ENCODE data around the gene LRBA. TPM values are rescaled to one million over a fixed set of nuclear protein-coding genes. Genes with fewer than 3 reads are reported as not detected.

Gene LRBA
- total RNA-seq, 1 experiment from 2014 or later: 77.4 TPM

- BruUV-seq (replicated peaks): no TSS peak
- intact Hi-C loops (cut with micrococcal nuclease; ENCODE audit: unreplicated experiment): no loop called here
Observed at GRCh38 chr4:150628073-150628472, 387.0 kb downstream of the LRBA start.

GRCh38 chr4:150625033-150625432 lies 390.1 kb downstream of the LRBA start:
- no TSS peak for BruUV-seq (replicated peaks)
- ChIA-PET POLR2A (ENCODE audit: unreplicated experiment) (interaction anchor here (0.7 kb wide), 2 partner anchors 161 to 282 kb away, joined by 4 to 10 read pairs; no protein-coding TSS in a partner anchor), CTCF (no interaction called here)

More at GRCh38 chr4:150628073-150628472, 387.0 kb downstream of the LRBA start:
- CTCF ChIA-PET: no interaction called here
- DNase-seq: no peak
- no peaks in the 10 kb centered on the region for H3K4me1 ChIP-seq (replicated peaks; ENCODE audit: insufficient read depth)
- no peaks in the 10 kb centered on the region for H4K20me1 ChIP-seq (ENCODE audit: insufficient read depth)
- TF ChIP-seq CTCF (conservative IDR thresholded peaks at IDR 0.05): no peak
- no peak for TF ChIP-seq EZH2 (IDR thresholded peaks at IDR 0.05; ENCODE audit: low read depth)
- no peaks in the 10 kb centered on the region for H3F3A ChIP-seq (ENCODE audit: insufficient read depth, low read depth)
- no peak overlapping the region for H3K4me3 ChIP-seq
- H3K27me3 ChIP-seq (ENCODE audit: insufficient read depth, low read depth): no peaks in the 10 kb centered on the region
- H3K36me3 ChIP-seq (ENCODE audit: low read depth): no peaks in the 10 kb centered on the region
- no peak overlapping the region for H3K27ac ChIP-seq
- H3K9me3 ChIP-seq (ENCODE audit: insufficient read depth, low read depth): no peaks in the 10 kb centered on the region
- no peak overlapping the region for H3K4me2 ChIP-seq
- POLR2A ChIA-PET (ENCODE audit: unreplicated experiment): no interaction called here
- no peak overlapping the region for H2AFZ ChIP-seq
- H3K79me2 ChIP-seq (ENCODE audit: low read depth): no peaks in the 10 kb centered on the region
- no peaks in the 10 kb centered on the region for H3K9me2 ChIP-seq (ENCODE audit: insufficient read depth)

GRCh38 chr4:150624055-150624454 lies 391.0 kb downstream of the LRBA start:
- no peaks in the 10 kb centered on the region for H3K27me3 ChIP-seq (ENCODE audit: insufficient read depth, low read depth)
- H3K9me3 ChIP-seq (ENCODE audit: insufficient read depth, low read depth): no peaks in the 10 kb centered on the region
- no peaks in the 10 kb centered on the region for H4K20me1 ChIP-seq (ENCODE audit: insufficient read depth)
- intact Hi-C loops (cut with micrococcal nuclease; ENCODE audit: unreplicated experiment): no loop called here
- H3K79me2 ChIP-seq (ENCODE audit: low read depth): no peaks in the 10 kb centered on the region
- no TSS peak for BruUV-seq (replicated peaks)
- TF ChIP-seq CTCF (conservative IDR thresholded peaks at IDR 0.05): no peak
- TF ChIP-seq EZH2 (IDR thresholded peaks at IDR 0.05; ENCODE audit: low read depth): no peak
- ChIA-PET POLR2A (ENCODE audit: unreplicated experiment) (no interaction called here), CTCF (no interaction called here)
- H3K36me3 ChIP-seq (ENCODE audit: low read depth): no peaks in the 10 kb centered on the region
- no peak overlapping the region for H3K4me2 ChIP-seq
- H3F3A ChIP-seq (ENCODE audit: insufficient read depth, low read depth): no peaks in the 10 kb centered on the region
- no peak overlapping the region for H3K27ac ChIP-seq
- no peak overlapping the region for H2AFZ ChIP-seq
- no peaks in the 10 kb centered on the region for H3K4me1 ChIP-seq (replicated peaks; ENCODE audit: insufficient read depth)
- no peak for DNase-seq
- no peaks in the 10 kb centered on the region for H3K9me2 ChIP-seq (ENCODE audit: insufficient read depth)
- H3K4me3 ChIP-seq: no peak overlapping the region

More at GRCh38 chr4:150625033-150625432, 390.1 kb downstream of the LRBA start:
- H3K9me3 ChIP-seq (ENCODE audit: insufficient read depth, low read depth): no peaks in the 10 kb centered on the region
- no peak overlapping the region for H3K27ac ChIP-seq
- intact Hi-C loops (cut with micrococcal nuclease; ENCODE audit: unreplicated experiment): no loop called here
- DNase-seq: no peak
- TF ChIP-seq CTCF (conservative IDR thresholded peaks at IDR 0.05) (no peak), EZH2 (IDR thresholded peaks at IDR 0.05; ENCODE audit: low read depth) (no peak)
- no peaks in the 10 kb centered on the region for H3K4me1 ChIP-seq (replicated peaks; ENCODE audit: insufficient read depth)
- no peaks in the 10 kb centered on the region for H3F3A ChIP-seq (ENCODE audit: insufficient read depth, low read depth)
- H3K9me2 ChIP-seq (ENCODE audit: insufficient read depth): no peaks in the 10 kb centered on the region
- H3K4me3 ChIP-seq: no peak overlapping the region
- H3K27me3 ChIP-seq (ENCODE audit: insufficient read depth, low read depth): no peaks in the 10 kb centered on the region
- no peak overlapping the region for H2AFZ ChIP-seq
- no peaks in the 10 kb centered on the region for H3K36me3 ChIP-seq (ENCODE audit: low read depth)
- H4K20me1 ChIP-seq (ENCODE audit: insufficient read depth): no peaks in the 10 kb centered on the region
- H3K79me2 ChIP-seq (ENCODE audit: low read depth): no peaks in the 10 kb centered on the region
- no peak overlapping the region for H3K4me2 ChIP-seq

Measured in PC-9 (cell line).